GM18520 (cell line): ENCODE data around the gene ARHGEF28.

Experiments
- ATAC-seq: cut with Tn5 transposase; IDR thresholded peaks from one replicate; pipeline ENCODE4 v1.9.1; 2021; ENCODE audit not compliant: unreplicated experiment

Gene ARHGEF28

GRCh38 chr5:73619606-73620333 is 6.2 kb upstream of the ARHGEF28 start:
- ATAC-seq: no peak

GRCh38 chr5:73620334-73620687 is 5.7 kb upstream of the ARHGEF28 start:
- no peak for ATAC-seq

- ATAC-seq: no peak
Measured at GRCh38 chr5:73623060-73623459, 2.9 kb upstream of the ARHGEF28 start.

GRCh38 chr5:73623901-73624404 is 2.0 kb upstream of the ARHGEF28 start:
- no peak for ATAC-seq

GRCh38 chr5:73624888-73625287 is 1.1 kb upstream of the ARHGEF28 start:
- no peak for ATAC-seq

- no peak for ATAC-seq
Measured at GRCh38 chr5:73625372-73625943, 538 bp upstream of the ARHGEF28 start.

GRCh38 chr5:73626814-73627313 is 868 bp downstream of the ARHGEF28 start:
- ATAC-seq: no peak

- no peak for ATAC-seq
Measured at GRCh38 chr5:73629456-73629855, 3.5 kb downstream of the ARHGEF28 start.

- no peak for ATAC-seq
Measured at GRCh38 chr5:73630765-73631164, 4.8 kb downstream of the ARHGEF28 start.

GRCh38 chr5:73631500-73631899 is 5.5 kb downstream of the ARHGEF28 start:
- no peak for ATAC-seq

GRCh38 chr5:73633060-73633459 is 7.1 kb downstream of the ARHGEF28 start:
- ATAC-seq: no peak

- no peak for ATAC-seq
Measured at GRCh38 chr5:73636408-73636807, 10.4 kb downstream of the ARHGEF28 start.

GRCh38 chr5:73637565-73637964 is 11.6 kb downstream of the ARHGEF28 start:
- no peak for ATAC-seq

- no peak for ATAC-seq
Measured at GRCh38 chr5:73638344-73639095, 12.5 kb downstream of the ARHGEF28 start.

- ATAC-seq: no peak
Measured at GRCh38 chr5:73640861-73641320, 14.9 kb downstream of the ARHGEF28 start.

- no peak for ATAC-seq
Measured at GRCh38 chr5:73641811-73642210, 15.8 kb downstream of the ARHGEF28 start.

- ATAC-seq: no peak
Measured at GRCh38 chr5:73642344-73642743, 16.3 kb downstream of the ARHGEF28 start.

GRCh38 chr5:73644385-73644963 is 18.5 kb downstream of the ARHGEF28 start:
- no peak for ATAC-seq

GRCh38 chr5:73647721-73648120 is 21.7 kb downstream of the ARHGEF28 start:
- no peak for ATAC-seq

- ATAC-seq: no peak
Measured at GRCh38 chr5:73648515-73648914, 22.5 kb downstream of the ARHGEF28 start.

GRCh38 chr5:73649926-73650325 is 23.9 kb downstream of the ARHGEF28 start:
- ATAC-seq: no peak
